Pancreas (tissue), 10 donors: ENCODE measurements around the gene FAM131A. TPM values are rescaled to one million over a fixed set of nuclear protein-coding genes. Genes with fewer than 3 reads are reported as not detected.
A peak's percentile ranks its signal among the peaks of the same experiment; 100 is the strongest.

ENCODE experiments used
- ATAC-seq, 4 donors: fragments of 200-7000 bp; cut with Tn5 transposase; one replicate each; pipeline versions ENCODE4 v1.8.0 to v1.9.1; 2020; ENCODE audit warnings: mild to moderate bottlenecking in 4 of 4, moderate library complexity in 4 of 4
- DNase-seq, 6 donors: peaks; one replicate each; pipeline ENCODE4 v3.0.0-alpha.2; 2020
- FAIRE-seq: peaks from 2 replicates; lab custom pipeline; 2012; peaks lifted over from hg19 to GRCh38; lab: Jason Lieb, UNC
- H3K27ac ChIP-seq, 4 donors: fragments of 200-600 bp; sonication (generic); 1 replicate in 3 of 4; 2 replicates in 1 of 4; pipeline versions ENCODE4 v1.5.0 to v1.8.0; 2020
- H3K27me3 ChIP-seq, 4 donors: fragments of 200-600 bp; one replicate each; pipeline ENCODE4 v1.8.0; 2021
- H3K36me3 ChIP-seq, 3 donors: fragments of 200-600 bp; sonication (generic) in 1 of 3; one replicate each; pipeline versions ENCODE4 v1.5.0 to v1.8.0; 2020 to 2021
- H3K4me1 ChIP-seq, 3 donors: fragments of 200-600 bp; one replicate each; pipeline ENCODE4 v1.8.0; 2021
- H3K4me3 ChIP-seq, 4 donors: fragments of 200-600 bp; sonication (generic) in 2 of 4; one replicate each; pipeline versions ENCODE4 v1.5.0 to v1.8.0; 2020 to 2021
- H3K9me3 ChIP-seq, 4 donors: fragments of 200-600 bp; one replicate each; pipeline ENCODE4 v1.8.0; 2021
- WGBS, 2 donors: extraction: QIAGEN DNeasy Blood & Tissue Kit; methylation state at CpG; one replicate each; pipeline ENCODE4 v1.1.7; 2013; 5-methylcytosine and 5-hydroxymethylcytosine counted together
- intact Hi-C, 3 donors: fragments of 100-400 bp; cut with DNase I; formaldehyde crosslinking; loops; one replicate each; pipeline versions ENCODE4 v1.11.1 to v1.14.2; 2022
- polyA plus RNA-seq, 2 donors: library from polyadenylated mRNA; stranded (reverse); fragments of 200-250 nt; gene quantifications; one replicate each; pipeline ENCODE4 v1.2.3, GENCODE V29; 2013
- total RNA-seq, 6 donors: library from RNA; stranded (reverse); fragmentation: NEBNext Ultra II Directional in 4 of 6; extraction: Animal tissue kit (Norgen Biotek cat#: 25700) in 4 of 6; gene quantifications; one replicate each; pipeline versions ENCODE4 v1.2.1 to v1.2.4, GENCODE V29; 2021 to 2023
- TF ChIP-seq, protein P1 (sequence below), 4 donors: fragments of 200-600 bp; sonication (generic) in 3 of 4; IDR thresholded peaks; one replicate each; pipeline versions ENCODE4 v1.5.0 to v1.8.0; 2021; ENCODE audit warnings: antibody characterized with exemption in 4 of 4
- donor health status: healthy with polysubstance abuse.
- donor health status: DM: no; HTN: no; CAD: no; lungs with moderate emphysema.
- donor health status: DM: no; HTN: no; CAD: no.
- donor health status: control.
- donor health status: control.
- donor health status: Bipolar disorder and iron deficiency.
- donor health status: DM: yes; HTN: yes; CAD: no.
- donor health status: DM: no; HTN: no; CAD: no.
- donor health status: DM: no; HTN: no; CAD: no.
- donor health status: DM: yes; HTN: yes; CAD: no.

Gene FAM131A
- total and polyA plus RNA-seq, 8 donors: 4.0 to 22.5 (median 7.9) TPM

GRCh38 chr3:184299488-184300377 is 37.7 kb upstream of the FAM131A start:
- peak overlapping the region in 1 of 4 donors; percentile 19 for H3K27ac ChIP-seq
- peaks cover 8 to 18% (median 10%) of the 10 kb centered on the region in 3 donors for H3K4me1 ChIP-seq
- H3K4me3 ChIP-seq: peak overlapping the region; percentile 82 to 92 (median 84)
- no peaks in the 10 kb centered on the region for H3K9me3 ChIP-seq
- DNase-seq (no peak), ATAC-seq (no peak), FAIRE-seq (no peak)
- peaks cover 0 to 44% (median 32%) of the 10 kb centered on the region in 3 donors for H3K36me3 ChIP-seq
- TF ChIP-seq, protein P1, sequence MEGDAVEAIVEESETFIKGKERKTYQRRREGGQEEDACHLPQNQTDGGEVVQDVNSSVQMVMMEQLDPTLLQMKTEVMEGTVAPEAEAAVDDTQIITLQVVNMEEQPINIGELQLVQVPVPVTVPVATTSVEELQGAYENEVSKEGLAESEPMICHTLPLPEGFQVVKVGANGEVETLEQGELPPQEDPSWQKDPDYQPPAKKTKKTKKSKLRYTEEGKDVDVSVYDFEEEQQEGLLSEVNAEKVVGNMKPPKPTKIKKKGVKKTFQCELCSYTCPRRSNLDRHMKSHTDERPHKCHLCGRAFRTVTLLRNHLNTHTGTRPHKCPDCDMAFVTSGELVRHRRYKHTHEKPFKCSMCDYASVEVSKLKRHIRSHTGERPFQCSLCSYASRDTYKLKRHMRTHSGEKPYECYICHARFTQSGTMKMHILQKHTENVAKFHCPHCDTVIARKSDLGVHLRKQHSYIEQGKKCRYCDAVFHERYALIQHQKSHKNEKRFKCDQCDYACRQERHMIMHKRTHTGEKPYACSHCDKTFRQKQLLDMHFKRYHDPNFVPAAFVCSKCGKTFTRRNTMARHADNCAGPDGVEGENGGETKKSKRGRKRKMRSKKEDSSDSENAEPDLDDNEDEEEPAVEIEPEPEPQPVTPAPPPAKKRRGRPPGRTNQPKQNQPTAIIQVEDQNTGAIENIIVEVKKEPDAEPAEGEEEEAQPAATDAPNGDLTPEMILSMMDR (IDR thresholded peaks at IDR 0.05): no peak
- H3K27me3 ChIP-seq: no peaks in the 10 kb centered on the region
- WGBS, 2 donors: 15 to 17% methylated on average over 25 to 29 of the region's 29 CpGs
- intact Hi-C loops: no loop called here

- TF ChIP-seq, protein P1 (IDR thresholded peaks at IDR 0.05): no peak
- peaks cover 8 to 18% (median 10%) of the 10 kb centered on the region in 3 donors for H3K4me1 ChIP-seq
- DNase-seq (no peak), FAIRE-seq (no peak), ATAC-seq (no peak)
- WGBS, 2 donors: 64 to 77% methylated on average over 3 of the region's 3 CpGs
- H3K27me3 ChIP-seq: no peaks in the 10 kb centered on the region
- no peak overlapping the region for H3K27ac ChIP-seq
- peak overlapping the region in 2 of 4 donors; percentile 83 to 92 for H3K4me3 ChIP-seq
- intact Hi-C loops: no loop called here
- H3K9me3 ChIP-seq: no peaks in the 10 kb centered on the region
- peaks cover 0 to 44% (median 32%) of the 10 kb centered on the region in 3 donors for H3K36me3 ChIP-seq
Observed at GRCh38 chr3:184300378-184300720, 37.1 kb upstream of the FAM131A start.

- H3K9me3 ChIP-seq: no peaks in the 10 kb centered on the region
- DNase-seq (no peak), FAIRE-seq (no peak), ATAC-seq (peak in 3 of 4 donors; percentile 41 to 70 (median 69))
- 43 to 52% methylated on average over 1 of the region's 1 CpG for WGBS, 2 donors
- H3K27me3 ChIP-seq: no peaks in the 10 kb centered on the region
- H3K4me1 ChIP-seq: peaks cover 0 to 3% (median 2%) of the 10 kb centered on the region in 3 donors
- no peak overlapping the region for H3K4me3 ChIP-seq
- intact Hi-C loops: no loop called here
- H3K27ac ChIP-seq: no peak overlapping the region
- TF ChIP-seq, protein P1 (IDR thresholded peaks at IDR 0.05): peak in 3 of 4 donors; percentile 15 to 19 (median 19)
- H3K36me3 ChIP-seq: peaks cover 0 to 75% (median 41%) of the 10 kb centered on the region in 3 donors
Observed at GRCh38 chr3:184305577-184305976, 31.8 kb upstream of the FAM131A start.

GRCh38 chr3:184306341-184306972 is 30.9 kb upstream of the FAM131A start:
- TF ChIP-seq, protein P1 (IDR thresholded peaks at IDR 0.05): no peak
- no peak for ATAC-seq
- Histone ChIP-seq H3K4me3 (no peak overlapping the region), H3K27ac (no peak overlapping the region), H3K4me1 (no peaks in the 10 kb centered on the region), H3K27me3 (no peaks in the 10 kb centered on the region), H3K36me3 (peaks cover 0 to 66% (median 39%) of the 10 kb centered on the region in 3 donors), H3K9me3 (no peaks in the 10 kb centered on the region)
- FAIRE-seq: no peak
- intact Hi-C loops: no loop called here
- 81 to 82% methylated on average over 4 of the region's 4 CpGs for WGBS, 2 donors
- no peak for DNase-seq
